Small intestine (tissue), 7 donors: ENCODE data around the gene AUTS2. TPM values are rescaled to one million over a fixed set of nuclear protein-coding genes. Genes with fewer than 3 reads are reported as not detected.

Source experiments
- DNase-seq, 2 donors: peaks; one replicate each; pipeline versions ENCODE4 v3.0.0 to v3.0.0-alpha.2; 2013
- FAIRE-seq: peaks from 2 replicates; lab custom pipeline; 2012; peaks lifted over from hg19 to GRCh38; lab: Jason Lieb, UNC
- H3K27ac ChIP-seq, 3 donors: one replicate each; pipeline ENCODE4 v1.5.1; 2013; ENCODE audit warnings: low read length in 2 of 3, mild to moderate bottlenecking in 2 of 3, control low read depth in 1 of 3, inconsistent platforms in 1 of 3, low read depth in 1 of 3, moderate library complexity in 1 of 3
- H3K27me3 ChIP-seq, 3 donors: one replicate each; pipeline ENCODE4 v1.6.1; 2013; ENCODE audit warnings: low read length in 3 of 3, inconsistent platforms in 1 of 3; ENCODE audit not compliant: control insufficient read depth in 3 of 3, insufficient read depth in 3 of 3
- H3K36me3 ChIP-seq, 3 donors: one replicate each; pipeline ENCODE4 v1.6.1; 2013; ENCODE audit warnings: low read length in 3 of 3, inconsistent platforms in 1 of 3, low read depth in 1 of 3, mild to moderate bottlenecking in 1 of 3, moderate library complexity in 1 of 3; ENCODE audit not compliant: control insufficient read depth in 3 of 3, insufficient read depth in 2 of 3
- H3K4me1 ChIP-seq, 3 donors: one replicate each; pipeline ENCODE4 v1.6.1; 2013; ENCODE audit warnings: low read length in 2 of 3, inconsistent platforms in 1 of 3, low read depth in 1 of 3, mild to moderate bottlenecking in 1 of 3, moderate library complexity in 1 of 3; ENCODE audit not compliant: control insufficient read depth in 3 of 3, insufficient read depth in 2 of 3
- H3K4me3 ChIP-seq, 3 donors: one replicate each; pipeline ENCODE4 v1.5.1; 2013; ENCODE audit warnings: low read length in 3 of 3, control low read depth in 1 of 3, inconsistent platforms in 1 of 3, low read depth in 1 of 3, mild to moderate bottlenecking in 1 of 3, moderate library complexity in 1 of 3
- H3K9me3 ChIP-seq, 2 donors: one replicate each; pipeline ENCODE4 v1.6.1; 2013; ENCODE audit warnings: low read depth in 1 of 2, low read length in 1 of 2; ENCODE audit not compliant: control insufficient read depth in 2 of 2, insufficient read depth in 1 of 2
- WGBS, 3 donors: extraction: QIAGEN DNeasy Blood & Tissue Kit; methylation state at CpG; one replicate each; pipeline ENCODE4 v1.1.7; 2013; 5-methylcytosine and 5-hydroxymethylcytosine counted together
- polyA plus RNA-seq, 4 donors: library from polyadenylated mRNA; stranded (reverse) in 3 of 4; unstranded in 1 of 4; fragments of 200-250 nt in 3 of 4; fragments of 120-200 nt in 1 of 4; gene quantifications; one replicate each; pipeline versions ENCODE4 v1.2.1 to v1.2.3, GENCODE V29; 2013
- donor health status: healthy with polysubstance abuse.
- donor health status: control.
- donor health status: control.
- donor health status: Bipolar disorder and iron deficiency.
- donor health status: healthy.

AUTS2 gene
- polyA plus RNA-seq, 4 donors = 4.9 to 43.5 (median 13.6) TPM

GRCh38 chr7:70060298-70061068 is 462.2 kb downstream of the AUTS2 start:
- no peak overlapping the region for H3K27ac ChIP-seq
- H3K27me3 ChIP-seq = no peaks in the 10 kb centered on the region
- H3K36me3 ChIP-seq = no peaks in the 10 kb centered on the region
- DNase-seq (peak in 1 of 2 donors; percentile 20), FAIRE-seq (no peak)
- no peak overlapping the region for H3K4me3 ChIP-seq
- no peaks in the 10 kb centered on the region for H3K9me3 ChIP-seq
- WGBS, 3 donors = 70 to 77% (median 74%) methylated on average over 6 of the region's 6 CpGs
- peaks cover 0 to 3% (median 0%) of the 10 kb centered on the region in 3 donors for H3K4me1 ChIP-seq

- no peaks in the 10 kb centered on the region for H3K4me1 ChIP-seq
- H3K27me3 ChIP-seq = no peaks in the 10 kb centered on the region
- no peak overlapping the region for H3K27ac ChIP-seq
- no peak for DNase-seq
- H3K36me3 ChIP-seq = no peaks in the 10 kb centered on the region
- no peak overlapping the region for H3K4me3 ChIP-seq
- FAIRE-seq = no peak
- 78 to 86% (median 86%) methylated on average over 6 of the region's 6 CpGs for WGBS, 3 donors
- H3K9me3 ChIP-seq = no peaks in the 10 kb centered on the region
These were observed 465.1 kb downstream of the AUTS2 start for GRCh38 chr7:70063371-70063770.

GRCh38 chr7:70063927-70064326 is 465.7 kb downstream of the AUTS2 start:
- Histone ChIP-seq H3K9me3 (no peaks in the 10 kb centered on the region), H3K4me1 (no peaks in the 10 kb centered on the region), H3K27me3 (no peaks in the 10 kb centered on the region), H3K4me3 (no peak overlapping the region), H3K36me3 (no peaks in the 10 kb centered on the region), H3K27ac (peak overlapping the region in 1 of 3 donors; percentile 11)
- WGBS, 3 donors = 81 to 84% (median 81%) methylated on average over 6 of the region's 6 CpGs
- FAIRE-seq = no peak
- DNase-seq = peak in 1 of 2 donors; percentile 23

GRCh38 chr7:70066844-70067243 is 468.6 kb downstream of the AUTS2 start:
- Histone ChIP-seq H3K4me3 (no peak overlapping the region), H3K9me3 (no peaks in the 10 kb centered on the region), H3K27me3 (no peaks in the 10 kb centered on the region), H3K27ac (no peak overlapping the region), H3K4me1 (peaks cover 0 to 2% (median 2%) of the 10 kb centered on the region in 3 donors), H3K36me3 (no peaks in the 10 kb centered on the region)
- DNase-seq = no peak
- 88 to 95% (median 90%) methylated on average over 2 of the region's 2 CpGs for WGBS, 3 donors
- FAIRE-seq = no peak

- Histone ChIP-seq H3K27ac (no peak overlapping the region), H3K4me1 (peaks cover 0 to 9% (median 6%) of the 10 kb centered on the region in 3 donors), H3K27me3 (no peaks in the 10 kb centered on the region), H3K36me3 (no peaks in the 10 kb centered on the region), H3K9me3 (no peaks in the 10 kb centered on the region), H3K4me3 (no peak overlapping the region)
- no peak for DNase-seq
- no peak for FAIRE-seq
- 79 to 87% (median 81%) methylated on average over 2 of the region's 2 CpGs for WGBS, 3 donors
These were observed 470.3 kb downstream of the AUTS2 start for GRCh38 chr7:70068531-70068930.

GRCh38 chr7:70069977-70070376 is 471.7 kb downstream of the AUTS2 start:
- DNase-seq (no peak), FAIRE-seq (no peak)
- Histone ChIP-seq H3K27ac (no peak overlapping the region), H3K27me3 (no peaks in the 10 kb centered on the region), H3K4me1 (peaks cover 0 to 9% (median 6%) of the 10 kb centered on the region in 3 donors), H3K9me3 (no peaks in the 10 kb centered on the region), H3K4me3 (no peak overlapping the region), H3K36me3 (no peaks in the 10 kb centered on the region)
- 80 to 94% (median 82%) methylated on average over 2 of the region's 2 CpGs for WGBS, 3 donors

- Histone ChIP-seq H3K27me3 (no peaks in the 10 kb centered on the region), H3K27ac (peak overlapping the region in 1 of 3 donors; percentile 18), H3K9me3 (no peaks in the 10 kb centered on the region), H3K36me3 (no peaks in the 10 kb centered on the region), H3K4me3 (no peak overlapping the region), H3K4me1 (peaks cover 0 to 9% (median 6%) of the 10 kb centered on the region in 3 donors)
- WGBS, 3 donors = 83 to 94% (median 89%) methylated on average over 7 of the region's 7 CpGs
- FAIRE-seq (no peak), DNase-seq (no peak)
These were observed 473.5 kb downstream of the AUTS2 start for GRCh38 chr7:70071766-70072165.

- Histone ChIP-seq H3K36me3 (no peaks in the 10 kb centered on the region), H3K9me3 (no peaks in the 10 kb centered on the region), H3K27me3 (no peaks in the 10 kb centered on the region), H3K4me3 (no peak overlapping the region), H3K27ac (peak overlapping the region in 1 of 3 donors; percentile 18), H3K4me1 (peaks cover 0 to 9% (median 6%) of the 10 kb centered on the region in 3 donors)
- FAIRE-seq (no peak), DNase-seq (peak; percentile 35 to 74)
- 10 to 26% (median 15%) methylated on average over 2 of the region's 2 CpGs for WGBS, 3 donors
These were observed 473.9 kb downstream of the AUTS2 start for GRCh38 chr7:70072220-70072619.
